Neutrophil (primary cell): ENCODE data around the gene CWC15.

Source experiments
- H3K27ac ChIP-seq: fragments of 200-600 bp; sonication (generic); 2 replicates; pipeline ENCODE4 v1.5.1; 2016; ENCODE audit warnings: mild to moderate bottlenecking, moderate library complexity
- H3K27me3 ChIP-seq: fragments of 200-600 bp; sonication (generic); 2 replicates; pipeline ENCODE4 v1.6.0; 2016; ENCODE audit warnings: mild to moderate bottlenecking
- H3K36me3 ChIP-seq: fragments of 200-600 bp; sonication (generic); 2 replicates; pipeline ENCODE4 v1.5.1; 2017
- H3K4me1 ChIP-seq, 2 experiments: fragments of 200-600 bp in 1 of 2; sonication (generic) in 1 of 2; 1 replicate in 1 of 2; 2 replicates in 1 of 2; pipeline versions ENCODE4 v1.5.1 to v1.6.1; 2013 to 2016; ENCODE audit warnings: low read depth in 1 of 2, low read length in 1 of 2, mild to moderate bottlenecking in 1 of 2, moderate library complexity in 1 of 2; ENCODE audit not compliant: control insufficient read depth in 1 of 2, insufficient read depth in 1 of 2
- H3K4me3 ChIP-seq, 2 experiments: fragments of 200-600 bp in 1 of 2; sonication (generic) in 1 of 2; 1 replicate in 1 of 2; 2 replicates in 1 of 2; pipeline ENCODE4 v1.5.1; 2013 to 2016; ENCODE audit warnings: low read depth in 1 of 2, low read length in 1 of 2, mild to moderate bottlenecking in 1 of 2, moderate library complexity in 1 of 2
- H3K9me3 ChIP-seq: fragments of 200-600 bp; sonication (generic); 2 replicates; pipeline ENCODE4 v1.5.1; 2016
- CTCF ChIP-seq: fragments of 200-600 bp; sonication (generic); IDR thresholded peaks from 2 replicates; pipeline ENCODE4 v1.5.1; 2016; ENCODE audit warnings: antibody characterized with exemption

The CWC15 gene

GRCh38 chr11:94926698-94927237 lies 46.6 kb downstream of the CWC15 start:
- Histone ChIP-seq H3K36me3 (no peaks in the 10 kb centered on the region), H3K4me1 (no peaks in the 10 kb centered on the region), H3K9me3 (no peaks in the 10 kb centered on the region), H3K27ac (no peak overlapping the region), H3K27me3 (no peaks in the 10 kb centered on the region), H3K4me3 (no peak overlapping the region)
- no peak for TF ChIP-seq CTCF

- Histone ChIP-seq H3K4me1 (no peaks in the 10 kb centered on the region), H3K4me3 (no peak overlapping the region), H3K27ac (no peak overlapping the region), H3K27me3 (no peaks in the 10 kb centered on the region), H3K36me3 (no peaks in the 10 kb centered on the region), H3K9me3 (no peaks in the 10 kb centered on the region)
- TF ChIP-seq CTCF, result no peak
Measured at GRCh38 chr11:94926271-94926625, 47.1 kb downstream of the CWC15 start.

GRCh38 chr11:94925422-94926270 lies 47.7 kb downstream of the CWC15 start:
- no peak for TF ChIP-seq CTCF
- H3K27ac ChIP-seq, result no peak overlapping the region
- no peaks in the 10 kb centered on the region for H3K9me3 ChIP-seq
- H3K4me1 ChIP-seq, result no peaks in the 10 kb centered on the region
- H3K4me3 ChIP-seq, result no peak overlapping the region
- H3K36me3 ChIP-seq, result no peaks in the 10 kb centered on the region
- no peaks in the 10 kb centered on the region for H3K27me3 ChIP-seq

DNA sequence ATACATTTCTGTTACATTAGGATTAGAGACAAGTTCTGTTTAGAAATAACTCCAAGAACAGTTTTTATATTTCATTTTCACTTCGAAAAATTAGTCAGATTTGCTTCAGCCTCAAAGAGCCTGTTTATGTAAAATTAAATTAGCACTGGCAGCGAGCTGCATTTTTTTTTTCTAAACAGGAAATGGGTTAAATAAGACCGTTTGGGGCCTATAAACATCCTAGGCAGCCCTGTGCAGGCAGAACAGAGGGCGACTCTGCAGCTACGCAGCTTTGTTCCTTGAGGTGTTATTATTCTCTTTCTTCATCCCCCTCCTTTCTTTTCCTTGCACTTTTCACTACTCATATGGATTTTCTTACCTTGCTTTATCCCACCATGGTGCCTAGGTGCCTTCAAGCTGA lies 48.7 kb downstream of the CWC15 start:
- Histone ChIP-seq H3K4me3 (no peak overlapping the region), H3K27ac (no peak overlapping the region), H3K27me3 (no peaks in the 10 kb centered on the region), H3K36me3 (no peaks in the 10 kb centered on the region), H3K9me3 (no peaks in the 10 kb centered on the region), H3K4me1 (no peaks in the 10 kb centered on the region)
- TF ChIP-seq CTCF, result no peak

- no peaks in the 10 kb centered on the region for H3K27me3 ChIP-seq
- H3K27ac ChIP-seq, result no peak overlapping the region
- no peaks in the 10 kb centered on the region for H3K4me1 ChIP-seq
- H3K9me3 ChIP-seq, result no peaks in the 10 kb centered on the region
- TF ChIP-seq CTCF, result no peak
- H3K4me3 ChIP-seq, result no peak overlapping the region
- no peaks in the 10 kb centered on the region for H3K36me3 ChIP-seq
Measured at GRCh38 chr11:94924171-94924572, 49.2 kb downstream of the CWC15 start.
